Measurements from ENCODE around the gene PRKAG2. TPM values are rescaled to one million over a fixed set of nuclear protein-coding genes. Genes with fewer than 3 reads are reported as not detected.

PRKAG2 gene
- polyA plus RNA-seq, 4 donors = 6.1 to 38.1 (median 33.6) TPM

DNA sequence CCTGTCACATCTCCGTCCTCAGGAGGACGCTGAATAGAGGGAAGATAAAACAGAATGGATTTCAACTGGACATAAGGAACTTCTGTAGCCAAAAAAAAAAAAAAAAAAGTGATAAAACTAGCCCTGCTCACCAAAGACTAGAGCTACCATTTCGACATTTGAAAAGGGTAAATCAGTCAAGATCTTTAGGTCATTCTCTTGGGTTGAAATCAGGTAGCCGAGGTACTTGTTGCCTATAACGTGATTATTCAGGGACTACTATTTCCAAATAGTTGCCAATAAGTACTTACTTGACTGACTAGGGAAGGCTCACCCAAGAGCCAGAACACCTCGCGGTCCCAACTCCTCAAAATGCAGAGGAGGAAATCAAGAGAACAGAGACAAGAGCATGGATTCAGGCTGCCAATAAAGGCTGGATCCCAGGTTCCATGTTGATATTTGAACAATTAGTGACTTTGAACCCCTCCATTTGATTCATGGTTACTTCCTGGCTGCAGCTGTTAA, 359.3 kb downstream of the PRKAG2 start:
- no peak for DNase-seq (ENCODE audit: low read depth in 4 of 4, low spot score in 3 of 4)

DNA sequence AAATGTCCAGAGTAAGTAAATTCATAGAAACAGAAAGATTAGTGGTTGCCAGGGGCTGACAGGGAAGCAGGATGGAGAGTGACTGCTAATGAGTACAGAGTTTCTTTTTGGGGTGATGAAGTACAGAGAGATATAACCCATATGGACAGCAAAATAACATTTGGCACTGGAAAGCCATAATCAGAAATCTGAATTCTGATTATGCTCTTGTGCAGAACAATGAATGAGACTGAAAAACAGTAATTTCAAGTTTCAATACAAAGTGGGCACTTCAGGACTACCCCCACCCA, 361.7 kb downstream of the PRKAG2 start:
- no peak for DNase-seq (ENCODE audit: low read depth in 4 of 4, low spot score in 3 of 4)

DNA sequence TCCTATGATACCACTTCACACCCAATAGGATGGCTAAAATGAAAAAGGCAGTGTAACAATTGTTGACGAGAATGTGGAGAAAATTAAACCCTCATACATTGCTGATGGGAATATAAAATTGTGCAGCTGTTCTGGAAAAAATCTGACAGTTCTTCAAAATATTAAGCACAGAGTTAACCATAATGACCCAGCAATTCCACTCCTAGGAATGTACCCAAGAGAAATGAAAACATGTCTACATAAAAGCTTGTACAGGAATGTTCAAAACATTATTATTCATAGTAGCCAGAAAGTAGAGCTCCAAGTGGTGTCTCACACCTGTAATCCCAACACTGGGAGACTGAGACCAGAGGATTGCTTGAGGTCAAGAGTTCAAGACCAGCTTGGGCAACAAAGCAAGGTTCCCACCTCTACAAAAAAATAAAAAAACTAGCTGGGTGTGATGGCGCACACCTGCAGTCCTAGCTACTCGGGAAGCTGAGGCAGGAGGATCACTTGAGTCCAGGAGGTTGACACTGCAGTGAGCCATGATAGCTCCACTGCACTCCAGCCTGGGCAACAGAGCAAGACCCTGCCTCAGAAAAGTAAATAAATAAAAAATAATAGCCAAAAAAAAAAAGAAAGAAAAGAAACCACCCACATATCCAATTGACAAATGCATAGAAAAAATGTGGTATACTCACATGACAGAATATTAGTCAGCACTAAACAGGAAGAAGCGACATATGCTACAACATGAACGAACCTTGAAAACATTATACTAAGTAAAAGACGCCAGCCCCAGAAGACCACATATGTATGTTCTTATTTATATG, 362.2 kb downstream of the PRKAG2 start:
- DNase-seq (ENCODE audit: low read depth in 4 of 4, low spot score in 3 of 4) = no peak

DNA sequence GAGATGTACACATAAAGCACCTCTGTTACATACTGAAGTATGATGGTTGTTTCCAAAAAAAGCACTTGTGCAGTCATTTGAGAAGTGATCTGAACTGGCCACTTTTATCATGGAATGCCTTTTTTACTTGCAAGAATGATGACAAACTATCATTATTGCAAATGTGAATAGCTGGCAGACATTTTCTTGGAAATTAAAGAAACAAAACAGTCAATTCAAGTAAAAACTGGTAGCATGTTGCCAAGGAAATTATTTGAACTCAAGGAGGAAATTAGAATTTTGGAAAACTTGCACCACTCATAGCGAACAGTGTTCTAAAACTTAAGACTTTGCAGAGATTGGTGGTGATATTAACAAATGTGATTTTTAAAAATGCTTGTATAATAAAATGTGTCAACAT, 363.8 kb downstream of the PRKAG2 start:
- DNase-seq (ENCODE audit: low read depth in 4 of 4, low spot score in 3 of 4) = no peak

DNA sequence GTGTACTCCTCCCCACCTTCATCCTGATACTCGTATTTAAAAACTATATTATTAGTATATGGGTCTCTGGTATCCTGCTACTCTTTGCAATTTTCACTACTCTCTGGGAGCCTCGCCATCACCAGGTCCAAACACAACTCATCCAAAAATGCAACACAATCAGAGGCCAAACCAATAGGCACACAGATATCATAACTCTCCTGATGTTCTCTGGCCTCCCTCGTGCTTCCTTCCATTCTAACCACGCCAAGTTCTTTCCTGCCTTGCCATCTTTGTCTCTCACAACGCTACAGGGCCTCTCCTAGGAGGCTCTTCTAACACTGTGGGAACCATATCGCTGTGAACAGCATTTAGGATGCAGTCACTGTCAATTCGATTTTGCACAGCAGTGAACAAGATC, 364.6 kb downstream of the PRKAG2 start:
- no peak for DNase-seq (ENCODE audit: low read depth in 4 of 4, low spot score in 3 of 4)

DNA sequence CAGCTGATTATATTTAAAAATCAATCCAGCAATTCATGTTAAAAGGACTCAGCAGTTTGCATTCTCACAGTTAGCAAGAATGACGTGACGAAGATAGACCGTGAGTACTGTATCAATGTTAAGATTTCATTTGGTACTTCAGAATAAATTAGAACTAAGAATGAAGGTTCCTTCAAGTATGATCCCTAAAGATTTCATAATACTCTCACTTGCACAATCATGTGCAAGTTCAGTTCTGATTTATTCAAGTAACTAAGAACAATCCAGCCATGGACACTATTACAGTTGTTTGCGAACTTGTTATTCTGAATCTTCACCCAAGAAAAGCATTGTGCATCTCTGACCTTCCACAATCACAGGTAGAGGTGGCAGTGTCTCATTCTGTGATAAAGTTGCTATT, 365.0 kb downstream of the PRKAG2 start:
- DNase-seq (ENCODE audit: low read depth in 4 of 4, low spot score in 3 of 4) = no peak

DNA sequence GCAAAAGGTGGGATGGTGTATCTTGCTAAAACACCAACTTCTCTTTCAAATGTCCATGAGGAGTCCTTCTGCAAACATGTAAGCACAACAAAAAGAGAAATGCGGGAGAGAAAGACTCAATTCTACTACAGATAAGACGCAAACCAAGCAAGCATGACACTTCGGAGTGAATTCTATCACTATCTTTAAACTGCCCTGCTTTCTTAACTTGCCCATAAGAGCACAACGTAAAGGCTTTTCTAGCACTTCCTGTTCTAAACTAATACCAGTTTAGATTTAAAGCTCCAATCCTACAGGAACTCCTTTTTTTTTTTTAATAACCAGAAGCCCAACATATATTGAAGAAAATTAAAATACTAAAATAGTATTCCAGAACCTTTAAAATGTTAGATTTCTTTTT, 365.6 kb downstream of the PRKAG2 start:
- no peak for DNase-seq (ENCODE audit: low read depth in 4 of 4, low spot score in 3 of 4)

DNA sequence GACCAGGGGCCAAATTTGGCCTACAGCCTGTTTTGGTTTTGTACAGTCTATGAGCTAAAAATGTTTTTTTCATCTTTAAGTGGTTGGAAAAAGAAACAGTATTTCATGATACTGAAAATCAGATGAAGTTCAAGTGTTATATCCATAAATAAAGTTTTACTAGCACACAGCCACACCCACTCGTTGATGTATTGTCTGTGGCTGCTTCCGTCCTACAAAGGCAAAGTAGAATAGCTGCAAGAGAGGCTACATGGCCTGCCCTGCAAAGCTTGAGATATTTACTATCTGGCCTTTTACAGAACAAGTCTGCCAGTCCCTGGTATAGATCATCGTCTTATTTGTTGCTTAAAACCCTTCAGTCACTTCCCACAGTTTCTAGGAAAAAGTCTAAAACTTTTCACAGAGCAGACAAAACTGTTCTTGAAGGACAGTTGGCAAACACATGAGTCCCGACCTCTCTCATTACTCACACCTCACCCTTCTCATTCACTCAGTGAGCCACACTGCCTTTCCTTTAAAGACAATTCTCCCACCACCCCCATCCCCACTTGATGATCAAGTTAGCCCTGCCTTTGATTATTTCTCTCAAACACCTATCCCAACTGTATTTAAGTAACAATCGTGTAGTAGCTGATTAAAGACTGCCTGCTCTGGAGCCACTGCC, 367.1 kb downstream of the PRKAG2 start:
- DNase-seq (ENCODE audit: low read depth in 4 of 4, low spot score in 3 of 4) = no peak

DNA sequence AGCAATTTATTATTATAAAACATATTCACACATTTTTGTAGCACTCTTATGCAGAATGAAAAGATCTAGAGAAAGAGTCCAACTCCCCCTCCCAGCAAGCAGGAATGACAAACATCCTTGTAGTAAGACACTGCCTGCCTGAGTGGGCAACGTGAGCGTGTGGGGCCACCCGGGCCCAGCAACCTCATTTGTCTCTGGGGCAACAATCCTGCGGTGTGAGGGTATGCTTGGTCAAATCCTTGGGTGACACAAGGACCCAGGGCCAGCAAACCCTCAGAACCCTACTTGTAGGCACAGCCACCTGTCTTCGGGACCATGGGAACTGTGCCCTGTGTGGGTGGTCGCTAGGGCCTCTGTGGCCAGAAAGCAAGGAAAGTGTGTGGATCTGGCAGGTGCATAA, 367.9 kb downstream of the PRKAG2 start:
- DNase-seq (ENCODE audit: low read depth in 4 of 4, low spot score in 3 of 4) = no peak

DNA sequence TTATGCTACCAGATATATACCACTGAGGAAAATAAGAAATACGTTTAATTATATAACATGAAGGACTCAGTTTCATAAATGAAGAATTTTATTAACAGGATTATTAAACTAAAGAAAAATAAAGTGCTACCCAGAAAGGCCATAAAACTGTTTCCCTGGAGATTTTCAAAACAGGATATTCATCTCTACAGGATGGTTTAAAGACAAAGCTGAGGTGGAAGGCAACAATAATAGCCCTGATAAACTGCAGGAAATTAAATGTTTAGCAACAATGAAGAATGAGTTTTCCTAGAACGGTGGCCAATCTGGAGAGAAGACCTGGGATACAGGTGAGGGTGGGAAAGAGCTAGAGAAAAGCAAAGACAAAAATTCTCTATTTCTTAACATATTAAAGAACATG, 369.1 kb downstream of the PRKAG2 start:
- DNase-seq (ENCODE audit: low read depth in 4 of 4, low spot score in 3 of 4) = no peak

DNA sequence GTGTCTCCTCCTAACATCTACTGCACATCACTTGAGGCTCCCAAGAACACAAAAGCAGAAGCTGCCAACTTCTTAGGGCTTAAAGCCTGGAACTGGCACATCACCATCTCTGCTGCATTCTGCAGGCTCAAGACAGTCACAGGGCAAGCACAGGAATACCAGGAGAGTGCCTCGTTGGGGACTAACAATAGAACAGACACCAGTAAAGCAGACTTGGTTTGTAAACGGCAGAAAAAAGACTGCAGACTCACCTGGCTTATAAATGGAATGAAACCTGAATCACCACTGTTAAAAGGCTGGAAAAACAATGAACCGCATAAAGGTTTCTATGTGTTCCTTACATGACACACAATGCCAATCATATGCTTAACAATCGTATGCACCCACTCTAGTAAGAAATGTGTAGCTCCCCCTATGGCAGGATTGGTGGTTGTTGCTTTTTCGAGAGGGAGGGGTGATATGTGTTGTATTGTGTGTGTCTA, 370.0 kb downstream of the PRKAG2 start:
- no peak for DNase-seq (ENCODE audit: low read depth in 4 of 4, low spot score in 3 of 4)

Other genes with a start within 250 kb of the PRKAG2 start
- not detected for gene GALNTL5, start 79.3 kb upstream of the PRKAG2 start, polyA plus RNA-seq (ENCODE audit: insufficient read length in 4 of 4)
- 100 to 1,000 TPM in 2 of 4 donors, 10 to 100 TPM in 2; 51.8 to 117 (median 107) TPM for gene GALNT11, start 148.6 kb upstream of the PRKAG2 start, polyA plus RNA-seq (ENCODE audit: insufficient read length in 4 of 4)

Data from left renal pelvis (tissue), 4 donors.